ENCODE measurements around the gene FHAD1. TPM values are rescaled to one million over a fixed set of nuclear protein-coding genes. Genes with fewer than 3 reads are reported as not detected.
A peak's percentile ranks its signal among the peaks of the same experiment; 100 is the strongest.
"Not testable (repeated sequence)": the region's sequence is repeated elsewhere in the genome, so short reads cannot be mapped to it uniquely, and the experiment has no call there.

The FHAD1 gene
- total and polyA plus RNA-seq, 9 donors, result 0.82 to 2.1 (median 1.3) TPM

GRCh38 chr1:15287035-15287979, 40.3 kb downstream of the FHAD1 start:
- H3K27ac ChIP-seq (ENCODE audit: low read length), result no peak overlapping the region
- peaks cover 3% of the 10 kb centered on the region for H3K27me3 ChIP-seq (ENCODE audit: control insufficient read depth, insufficient read depth, low read length)
- peaks cover 2% of the 10 kb centered on the region for H3K4me1 ChIP-seq (ENCODE audit: control insufficient read depth, insufficient read depth, low read length)
- no peak overlapping the region for H3K4me3 ChIP-seq (ENCODE audit: low read length)
- no peak for DNase-seq
- H3K9me3 ChIP-seq (replicated peaks; ENCODE audit: control insufficient read depth, low read depth, low read length), result peaks cover 3% of the 10 kb centered on the region
- 82% methylated on average over 2 of the region's 9 CpGs for WGBS (ENCODE audit: insufficient coverage)
- H3K36me3 ChIP-seq (ENCODE audit: control insufficient read depth, insufficient read depth, low read length), result no peaks in the 10 kb centered on the region

GRCh38 chr1:15288173-15288926, 41.3 kb downstream of the FHAD1 start:
- peak; percentile 68 for DNase-seq
- Histone ChIP-seq H3K4me3 (ENCODE audit: low read length) (no peak overlapping the region), H3K36me3 (ENCODE audit: control insufficient read depth, insufficient read depth, low read length) (no peaks in the 10 kb centered on the region), H3K4me1 (ENCODE audit: control insufficient read depth, insufficient read depth, low read length) (peaks cover 2% of the 10 kb centered on the region), H3K27me3 (ENCODE audit: control insufficient read depth, insufficient read depth, low read length) (peaks cover 3% of the 10 kb centered on the region), H3K27ac (ENCODE audit: low read length) (no peak overlapping the region), H3K9me3 (replicated peaks; ENCODE audit: control insufficient read depth, low read depth, low read length) (peaks cover 3% of the 10 kb centered on the region)
- 67% methylated on average over 7 of the region's 10 CpGs for WGBS (ENCODE audit: insufficient coverage)

DNA sequence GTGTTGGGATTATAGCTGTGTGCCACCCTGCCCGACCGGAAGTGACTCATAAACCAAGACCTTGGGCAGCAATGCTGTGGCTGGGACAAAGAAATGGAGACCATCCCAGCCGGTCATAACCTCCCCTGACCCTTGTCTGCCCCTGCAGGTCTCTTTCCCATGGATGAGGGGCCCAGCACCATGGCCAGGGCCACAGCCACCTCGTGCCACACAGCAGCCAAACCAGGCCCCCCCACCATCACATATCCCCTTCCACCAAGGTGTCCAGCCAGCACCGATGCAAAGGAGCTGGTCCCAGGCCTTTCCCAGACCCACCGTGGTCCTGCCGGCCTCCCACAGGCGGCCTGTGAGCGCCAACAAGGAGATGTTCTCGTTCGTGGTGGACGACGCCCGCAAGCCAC, 42.2 kb downstream of the FHAD1 start:
- H3K4me3 ChIP-seq (ENCODE audit: low read length), result no peak overlapping the region
- H3K27me3 ChIP-seq (ENCODE audit: control insufficient read depth, insufficient read depth, low read length), result peaks cover 3% of the 10 kb centered on the region
- peaks cover 3% of the 10 kb centered on the region for H3K9me3 ChIP-seq (replicated peaks; ENCODE audit: control insufficient read depth, low read depth, low read length)
- no peaks in the 10 kb centered on the region for H3K36me3 ChIP-seq (ENCODE audit: control insufficient read depth, insufficient read depth, low read length)
- WGBS (ENCODE audit: insufficient coverage), result 81% methylated on average over 12 of the region's 14 CpGs
- H3K27ac ChIP-seq (ENCODE audit: low read length), result no peak overlapping the region
- peaks cover 2% of the 10 kb centered on the region for H3K4me1 ChIP-seq (ENCODE audit: control insufficient read depth, insufficient read depth, low read length)
- DNase-seq, result no peak

DNA sequence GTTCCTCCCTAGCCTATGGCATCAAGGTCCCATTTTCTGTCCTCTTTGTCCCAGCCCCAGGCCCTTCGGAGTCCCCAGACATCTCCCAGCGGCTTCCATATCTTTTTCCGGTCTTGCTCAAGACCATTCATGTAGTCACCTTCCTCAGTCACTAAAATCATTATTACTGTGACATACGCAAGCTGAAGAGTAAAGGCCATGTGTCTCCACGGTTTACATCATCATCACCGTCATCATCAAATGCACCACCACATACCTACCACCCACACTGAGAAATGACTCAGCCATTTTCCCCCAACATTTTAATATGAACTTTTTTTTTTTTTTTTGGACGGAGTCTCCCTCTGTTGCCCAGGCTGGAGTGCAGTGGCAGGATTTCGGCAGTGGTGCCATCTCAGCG, 43.4 kb downstream of the FHAD1 start:
- no peak overlapping the region for H3K27ac ChIP-seq (ENCODE audit: low read length)
- peaks cover 3% of the 10 kb centered on the region for H3K27me3 ChIP-seq (ENCODE audit: control insufficient read depth, insufficient read depth, low read length)
- H3K36me3 ChIP-seq (ENCODE audit: control insufficient read depth, insufficient read depth, low read length), result no peaks in the 10 kb centered on the region
- DNase-seq, result no peak
- H3K9me3 ChIP-seq (replicated peaks; ENCODE audit: control insufficient read depth, low read depth, low read length), result peaks cover 3% of the 10 kb centered on the region
- H3K4me1 ChIP-seq (ENCODE audit: control insufficient read depth, insufficient read depth, low read length), result peaks cover 2% of the 10 kb centered on the region
- 85% methylated on average over 9 of the region's 9 CpGs for WGBS (ENCODE audit: insufficient coverage)
- H3K4me3 ChIP-seq (ENCODE audit: low read length), result no peak overlapping the region

GRCh38 chr1:15295696-15296095, 48.7 kb downstream of the FHAD1 start:
- Histone ChIP-seq H3K4me3 (ENCODE audit: low read length) (no peak overlapping the region), H3K36me3 (ENCODE audit: control insufficient read depth, insufficient read depth, low read length) (no peaks in the 10 kb centered on the region), H3K4me1 (ENCODE audit: control insufficient read depth, insufficient read depth, low read length) (no peaks in the 10 kb centered on the region), H3K9me3 (replicated peaks; ENCODE audit: control insufficient read depth, low read depth, low read length) (peaks cover 3% of the 10 kb centered on the region), H3K27me3 (ENCODE audit: control insufficient read depth, insufficient read depth, low read length) (peaks cover 3% of the 10 kb centered on the region), H3K27ac (ENCODE audit: low read length) (no peak overlapping the region)
- DNase-seq, result no peak
- no CpG with 5 or more reads among the region's 5 CpGs for WGBS (ENCODE audit: insufficient coverage)

- no peak overlapping the region for H3K27ac ChIP-seq (ENCODE audit: low read length)
- no peaks in the 10 kb centered on the region for H3K27me3 ChIP-seq (ENCODE audit: control insufficient read depth, insufficient read depth, low read length)
- no peak for DNase-seq
- no peaks in the 10 kb centered on the region for H3K4me1 ChIP-seq (ENCODE audit: control insufficient read depth, insufficient read depth, low read length)
- H3K4me3 ChIP-seq (ENCODE audit: low read length), result no peak overlapping the region
- no peaks in the 10 kb centered on the region for H3K36me3 ChIP-seq (ENCODE audit: control insufficient read depth, insufficient read depth, low read length)
- WGBS (ENCODE audit: insufficient coverage), result 46% methylated on average over 7 of the region's 9 CpGs
- H3K9me3 ChIP-seq (replicated peaks; ENCODE audit: control insufficient read depth, low read depth, low read length), result peaks cover 1% of the 10 kb centered on the region
Measured at GRCh38 chr1:15296585-15297321, 49.7 kb downstream of the FHAD1 start.

DNA sequence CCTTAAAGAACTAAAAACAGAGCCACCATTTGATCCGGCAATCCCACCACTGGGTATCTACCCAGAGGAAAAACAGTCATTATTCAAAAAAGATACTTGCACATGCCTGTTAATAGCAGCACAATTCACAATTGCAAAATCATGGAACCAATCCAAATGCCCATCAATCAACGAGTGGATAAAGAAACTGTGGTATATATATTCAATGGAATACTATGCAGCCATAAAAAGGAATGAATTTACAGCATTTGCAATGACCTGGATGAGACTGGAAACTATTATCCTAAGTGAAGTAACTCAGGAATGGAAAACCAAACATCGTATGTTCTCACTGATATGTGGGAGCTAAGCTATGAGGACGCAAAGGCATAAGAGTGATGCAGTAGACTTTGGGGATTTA, 51.0 kb downstream of the FHAD1 start:
- WGBS (ENCODE audit: insufficient coverage), result 94% methylated on average over 2 of the region's 4 CpGs
- H3K9me3 ChIP-seq (replicated peaks; ENCODE audit: control insufficient read depth, low read depth, low read length); H3K27ac ChIP-seq (ENCODE audit: low read length); H3K4me1 ChIP-seq (ENCODE audit: control insufficient read depth, insufficient read depth, low read length); DNase-seq; H3K4me3 ChIP-seq (ENCODE audit: low read length); H3K36me3 ChIP-seq (ENCODE audit: control insufficient read depth, insufficient read depth, low read length); H3K27me3 ChIP-seq (ENCODE audit: control insufficient read depth, insufficient read depth, low read length): not testable (repeated sequence)

GRCh38 chr1:15299179-15299578, 52.2 kb downstream of the FHAD1 start:
- H3K4me1 ChIP-seq (ENCODE audit: control insufficient read depth, insufficient read depth, low read length), result no peaks in the 10 kb centered on the region
- H3K27ac ChIP-seq (ENCODE audit: low read length), result no peak overlapping the region
- no peaks in the 10 kb centered on the region for H3K36me3 ChIP-seq (ENCODE audit: control insufficient read depth, insufficient read depth, low read length)
- no peak overlapping the region for H3K4me3 ChIP-seq (ENCODE audit: low read length)
- WGBS (ENCODE audit: insufficient coverage), result no CpG with 5 or more reads among the region's 1 CpG
- H3K27me3 ChIP-seq (ENCODE audit: control insufficient read depth, insufficient read depth, low read length), result no peaks in the 10 kb centered on the region
- DNase-seq, result peak; percentile 28
- H3K9me3 ChIP-seq (replicated peaks; ENCODE audit: control insufficient read depth, low read depth, low read length), result no peaks in the 10 kb centered on the region

DNA sequence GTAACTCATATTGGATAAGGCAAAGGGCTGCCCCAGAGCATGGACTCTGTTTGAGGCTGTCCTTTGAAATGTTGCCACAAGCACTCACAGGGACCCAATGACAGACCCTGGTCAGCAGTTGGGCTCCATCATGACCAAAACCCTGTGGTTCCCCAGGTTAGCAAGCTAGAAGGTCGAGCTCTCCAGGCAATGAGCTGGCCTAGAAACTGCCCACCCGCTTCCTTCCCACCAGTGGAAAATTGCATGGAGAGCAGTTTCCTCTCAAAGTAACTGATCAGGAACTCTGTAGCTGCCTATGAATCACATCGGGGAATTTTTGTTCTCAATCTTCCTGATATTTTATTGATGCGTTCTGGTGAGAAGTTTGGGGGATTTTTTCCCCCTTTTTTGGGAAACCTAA, 52.8 kb downstream of the FHAD1 start:
- Histone ChIP-seq H3K4me1 (ENCODE audit: control insufficient read depth, insufficient read depth, low read length) (no peaks in the 10 kb centered on the region), H3K27ac (ENCODE audit: low read length) (no peak overlapping the region), H3K9me3 (replicated peaks; ENCODE audit: control insufficient read depth, low read depth, low read length) (no peaks in the 10 kb centered on the region), H3K36me3 (ENCODE audit: control insufficient read depth, insufficient read depth, low read length) (no peaks in the 10 kb centered on the region), H3K4me3 (ENCODE audit: low read length) (no peak overlapping the region), H3K27me3 (ENCODE audit: control insufficient read depth, insufficient read depth, low read length) (no peaks in the 10 kb centered on the region)
- DNase-seq, result no peak
- WGBS (ENCODE audit: insufficient coverage), result 67% methylated on average over 1 of the region's 4 CpGs

GRCh38 chr1:15303935-15304334, 56.9 kb downstream of the FHAD1 start:
- Histone ChIP-seq H3K4me3 (ENCODE audit: low read length) (no peak overlapping the region), H3K4me1 (ENCODE audit: control insufficient read depth, insufficient read depth, low read length) (no peaks in the 10 kb centered on the region), H3K27me3 (ENCODE audit: control insufficient read depth, insufficient read depth, low read length) (no peaks in the 10 kb centered on the region), H3K36me3 (ENCODE audit: control insufficient read depth, insufficient read depth, low read length) (no peaks in the 10 kb centered on the region), H3K9me3 (replicated peaks; ENCODE audit: control insufficient read depth, low read depth, low read length) (no peaks in the 10 kb centered on the region), H3K27ac (ENCODE audit: low read length) (no peak overlapping the region)
- DNase-seq, result no peak
- no CpG with 5 or more reads among the region's 6 CpGs for WGBS (ENCODE audit: insufficient coverage)
